ENCODE measurements around the gene ZNF575.

ZNF575 gene

DNA sequence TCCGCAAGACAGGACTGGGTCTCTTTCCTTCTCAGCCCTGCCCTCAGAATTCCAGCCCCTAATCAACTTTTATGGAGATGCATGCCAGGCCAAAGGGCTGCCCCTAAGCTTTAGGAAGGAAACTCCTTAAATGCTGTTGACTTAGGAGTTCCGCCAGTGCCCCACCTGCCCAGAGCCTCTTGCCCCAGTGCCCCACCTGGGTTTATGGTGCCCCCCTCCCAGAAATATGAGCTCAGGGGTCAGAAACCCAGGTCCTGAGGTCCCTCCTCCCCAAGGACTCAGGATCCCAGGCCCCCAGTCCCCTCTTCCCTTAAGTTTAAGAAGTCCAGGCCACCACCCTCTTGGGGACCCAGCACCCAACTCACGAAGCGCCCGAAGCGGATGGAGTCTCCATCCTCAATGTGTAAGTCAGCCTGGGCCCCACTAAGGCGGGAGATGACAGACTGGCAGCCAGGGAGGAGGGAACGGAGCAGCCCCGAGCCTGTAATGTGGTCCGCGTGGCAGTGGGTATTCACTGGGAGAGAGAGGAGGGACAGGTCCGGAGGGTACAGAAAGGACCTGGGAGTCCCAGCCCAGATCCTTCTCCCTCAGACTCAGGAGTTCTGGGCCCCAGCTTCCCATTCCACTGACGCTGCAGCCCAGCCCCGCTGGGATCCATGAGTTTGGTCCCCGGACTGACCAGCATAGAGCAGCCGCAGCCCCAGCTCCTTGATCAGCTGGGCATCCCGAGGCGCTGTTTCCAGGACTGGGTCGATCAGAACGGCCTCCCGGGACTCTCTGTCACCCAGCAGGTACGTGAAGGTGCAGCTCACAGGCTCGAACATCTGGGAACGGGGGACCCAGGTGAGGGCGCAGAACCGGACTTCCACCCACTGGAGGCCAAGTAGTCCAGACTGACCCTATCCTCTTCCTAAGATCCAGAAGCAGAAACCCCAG lies 6.9 kb upstream of the ZNF575 start:
- H3K4me1 Mint-ChIP-seq, result peaks cover 21% of the 10 kb centered on the region
- H3K4me3 Mint-ChIP-seq, result peak overlapping the region; percentile 96
- no peaks in the 10 kb centered on the region for H3K36me3 Mint-ChIP-seq
- H3K27ac Mint-ChIP-seq, result peak overlapping the region; percentile 83
- no peaks in the 10 kb centered on the region for H3K9me3 Mint-ChIP-seq
- H3K27me3 Mint-ChIP-seq, result no peaks in the 10 kb centered on the region

DNA sequence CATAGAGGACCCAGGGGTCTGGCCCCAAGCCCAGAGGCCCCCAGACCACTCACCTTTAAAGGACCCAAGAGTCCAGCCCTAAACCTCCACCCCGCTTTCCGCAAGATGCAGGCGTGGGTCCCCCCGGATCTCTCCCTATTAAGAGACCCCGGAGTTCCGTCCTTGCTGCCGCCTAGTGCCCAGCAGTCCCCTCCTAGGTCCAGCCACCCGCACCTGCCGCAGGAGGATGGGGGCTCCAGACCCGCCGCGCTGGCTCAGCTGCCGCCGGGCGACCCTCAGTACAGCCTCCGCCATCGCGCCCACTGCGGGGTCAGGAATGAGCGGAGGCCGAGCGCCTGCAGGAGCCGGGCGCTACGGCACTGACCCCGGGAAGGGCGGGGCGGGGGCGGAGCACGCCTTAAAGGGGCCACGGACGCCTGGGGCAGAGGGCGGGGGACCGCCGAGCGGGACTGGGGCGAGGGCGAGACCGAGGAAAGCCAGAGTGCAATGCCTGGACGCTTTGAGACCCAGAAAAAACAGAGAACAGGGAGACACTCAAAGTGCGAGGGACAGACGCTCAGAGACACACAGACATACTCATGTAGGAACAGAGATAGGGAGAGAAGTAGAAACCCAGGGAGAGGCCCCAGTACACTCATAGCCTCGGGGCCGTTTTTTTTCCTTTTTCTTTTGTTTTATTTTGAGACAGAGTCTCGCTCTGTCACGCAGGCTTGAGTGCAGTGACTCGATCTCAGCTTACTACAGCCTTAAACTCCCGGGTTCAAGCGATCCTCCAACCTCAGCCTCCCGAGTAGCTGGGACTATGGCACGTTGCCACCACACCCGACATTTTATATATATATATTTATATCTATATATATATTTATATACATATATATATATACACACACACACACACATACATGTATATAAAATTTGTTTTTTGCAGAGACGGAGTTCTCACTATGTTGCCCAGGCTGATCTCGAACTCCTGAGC lies 5.8 kb upstream of the ZNF575 start, which contains the start of gene ETHE1:
ETHE1 (minus strand) TSS at position 318 of the 976 bp plus-strand sequence; CDS start at position 294, 24 bp downstream.
- H3K27ac Mint-ChIP-seq, result peak within 1 kb of the TSS; percentile 95
- peaks cover 21% of the 10 kb centered on the region for H3K4me1 Mint-ChIP-seq
- H3K9me3 Mint-ChIP-seq, result no peaks in the 10 kb centered on the region
- no peaks in the 10 kb centered on the region for H3K36me3 Mint-ChIP-seq
- no peaks in the 10 kb centered on the region for H3K27me3 Mint-ChIP-seq
- peak within 1 kb of the TSS; percentile 96 for H3K4me3 Mint-ChIP-seq

DNA sequence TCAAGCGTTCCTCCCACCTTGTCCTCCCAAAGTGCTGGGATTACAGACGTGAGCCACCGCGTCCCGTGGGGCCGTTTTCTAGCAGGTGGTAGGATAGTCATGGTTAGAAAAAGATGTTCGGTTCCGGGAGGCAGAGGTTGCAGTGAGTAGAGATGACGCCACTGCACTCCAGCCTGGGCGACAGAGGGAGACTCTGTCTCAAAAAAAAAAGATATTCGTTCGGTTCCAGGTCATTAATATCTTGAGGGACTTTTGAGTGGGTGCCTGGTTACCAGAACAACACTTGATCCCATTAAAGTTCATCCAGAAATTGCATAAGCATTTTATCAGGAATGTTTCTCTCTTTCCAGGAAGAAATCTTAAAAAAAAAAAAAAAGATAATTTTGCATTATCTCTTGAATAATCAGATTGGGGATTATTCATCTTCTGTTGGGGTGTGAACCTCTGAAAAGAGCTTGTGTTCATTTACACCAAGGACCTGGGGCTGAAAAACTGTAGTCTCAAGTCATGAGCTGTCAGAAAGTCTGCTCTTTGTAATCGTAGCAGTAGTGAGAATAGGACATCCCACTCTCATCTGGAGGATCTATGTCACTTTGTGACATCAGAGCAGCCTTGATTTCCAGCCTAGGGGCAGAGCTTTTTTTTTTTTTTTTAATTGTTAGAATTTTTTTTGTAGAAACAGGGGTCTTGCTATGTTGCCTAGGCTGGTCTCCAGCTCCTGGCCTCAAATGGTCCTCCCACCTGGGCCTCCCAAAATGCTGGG lies 4.9 kb upstream of the ZNF575 start:
- H3K27me3 Mint-ChIP-seq, result no peaks in the 10 kb centered on the region
- H3K4me1 Mint-ChIP-seq, result peaks cover 26% of the 10 kb centered on the region
- peak overlapping the region; percentile 8 for H3K27ac Mint-ChIP-seq
- no peak overlapping the region for H3K4me3 Mint-ChIP-seq
- H3K36me3 Mint-ChIP-seq, result no peaks in the 10 kb centered on the region
- no peaks in the 10 kb centered on the region for H3K9me3 Mint-ChIP-seq

DNA sequence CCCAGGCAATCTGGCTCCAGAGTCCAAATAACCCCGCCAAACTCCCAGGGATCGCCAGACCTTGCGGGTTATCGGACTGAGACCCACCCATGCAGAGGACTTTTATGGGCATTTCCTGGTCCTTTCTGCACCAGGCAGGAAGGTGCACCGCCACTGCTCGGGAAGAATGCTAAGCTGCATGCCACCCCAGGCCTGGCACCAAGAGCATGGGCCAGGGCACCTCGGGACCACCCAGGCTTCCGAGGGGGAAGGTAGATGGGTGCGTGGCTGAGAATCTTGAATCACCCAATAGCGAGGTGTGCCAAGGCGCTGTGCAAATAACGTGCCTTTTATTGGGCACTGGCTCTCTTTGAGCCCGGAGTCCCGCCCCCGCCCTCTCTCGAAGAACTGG lies 422 bp upstream of the ZNF575 start:
- H3K4me3 Mint-ChIP-seq, result peak overlapping the region; percentile 92
- H3K9me3 Mint-ChIP-seq, result no peaks in the 10 kb centered on the region
- no peaks in the 10 kb centered on the region for H3K27me3 Mint-ChIP-seq
- H3K4me1 Mint-ChIP-seq, result peaks cover 25% of the 10 kb centered on the region
- peak overlapping the region; percentile 84 for H3K27ac Mint-ChIP-seq
- peaks cover 4% of the 10 kb centered on the region for H3K36me3 Mint-ChIP-seq

DNA sequence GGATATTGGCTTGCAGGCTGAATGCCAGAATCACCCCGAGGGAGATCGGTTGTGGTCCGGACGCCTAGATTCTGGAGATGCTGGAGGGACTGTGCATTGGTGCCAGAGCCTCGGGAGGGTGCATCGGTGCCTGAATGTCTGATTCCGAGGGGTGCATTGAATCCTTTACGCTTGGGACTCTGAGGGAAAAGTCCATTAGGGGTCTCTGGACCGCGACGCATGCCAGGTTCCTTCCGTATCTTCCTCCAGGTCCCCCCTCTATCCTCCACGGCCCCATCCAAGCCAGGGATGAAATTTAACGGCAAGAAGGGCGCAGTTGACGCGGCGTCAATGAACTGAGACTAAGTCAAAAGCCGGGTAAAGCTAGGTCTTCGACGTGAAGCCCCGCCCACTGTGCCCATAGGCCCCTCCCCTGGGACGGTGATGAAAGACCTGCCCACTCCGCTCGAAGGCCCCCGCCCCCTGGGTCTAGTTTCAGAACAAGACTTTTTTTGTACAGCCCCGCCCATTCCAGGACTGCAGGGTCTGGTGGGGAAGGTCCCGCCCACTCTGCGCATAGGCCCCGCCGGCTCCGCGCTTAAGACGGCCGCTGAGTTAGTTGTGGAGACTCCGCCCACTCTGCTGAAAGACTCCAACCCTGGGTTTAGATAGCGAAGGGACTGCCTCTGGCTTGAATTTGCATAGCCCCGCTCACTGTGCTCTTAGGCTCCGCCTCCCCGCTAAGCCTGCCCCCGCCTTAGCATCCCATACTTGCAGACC lies 737 bp downstream of the ZNF575 start:
- H3K27ac Mint-ChIP-seq, result peak overlapping the region; percentile 97
- H3K27me3 Mint-ChIP-seq, result no peaks in the 10 kb centered on the region
- peak overlapping the region; percentile 92 for H3K4me3 Mint-ChIP-seq
- H3K36me3 Mint-ChIP-seq, result peaks cover 10% of the 10 kb centered on the region
- peaks cover 25% of the 10 kb centered on the region for H3K4me1 Mint-ChIP-seq
- H3K9me3 Mint-ChIP-seq, result no peaks in the 10 kb centered on the region

DNA sequence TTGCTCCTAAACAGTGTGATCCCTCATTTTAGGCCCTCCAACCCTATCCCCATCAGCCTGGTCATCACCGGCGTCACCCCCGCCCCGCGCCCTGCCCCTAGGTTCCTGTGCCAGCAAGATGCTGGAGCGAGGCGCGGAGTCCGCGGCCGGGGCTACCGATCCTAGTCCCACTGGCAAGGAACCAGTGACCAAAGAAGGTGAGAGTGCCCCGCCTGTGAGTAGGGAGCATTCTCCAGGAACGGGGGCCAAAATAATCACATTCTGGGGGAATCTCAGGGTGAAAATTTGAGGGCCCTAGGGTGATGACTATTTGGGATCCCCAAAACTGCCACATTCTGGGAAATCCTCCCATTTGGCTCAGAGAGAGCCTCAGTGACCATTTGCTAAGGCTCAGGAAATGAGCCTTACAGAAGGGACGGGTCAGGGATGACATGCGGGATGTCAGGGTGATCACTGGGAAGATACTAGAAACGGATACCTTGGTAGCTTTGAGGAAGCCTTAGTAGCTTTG lies 1.4 kb downstream of the ZNF575 start:
- H3K27me3 Mint-ChIP-seq, result no peaks in the 10 kb centered on the region
- peaks cover 25% of the 10 kb centered on the region for H3K4me1 Mint-ChIP-seq
- H3K9me3 Mint-ChIP-seq, result peaks cover 4% of the 10 kb centered on the region
- H3K4me3 Mint-ChIP-seq, result peak overlapping the region; percentile 92
- H3K27ac Mint-ChIP-seq, result peak overlapping the region; percentile 97
- H3K36me3 Mint-ChIP-seq, result peaks cover 15% of the 10 kb centered on the region

DNA sequence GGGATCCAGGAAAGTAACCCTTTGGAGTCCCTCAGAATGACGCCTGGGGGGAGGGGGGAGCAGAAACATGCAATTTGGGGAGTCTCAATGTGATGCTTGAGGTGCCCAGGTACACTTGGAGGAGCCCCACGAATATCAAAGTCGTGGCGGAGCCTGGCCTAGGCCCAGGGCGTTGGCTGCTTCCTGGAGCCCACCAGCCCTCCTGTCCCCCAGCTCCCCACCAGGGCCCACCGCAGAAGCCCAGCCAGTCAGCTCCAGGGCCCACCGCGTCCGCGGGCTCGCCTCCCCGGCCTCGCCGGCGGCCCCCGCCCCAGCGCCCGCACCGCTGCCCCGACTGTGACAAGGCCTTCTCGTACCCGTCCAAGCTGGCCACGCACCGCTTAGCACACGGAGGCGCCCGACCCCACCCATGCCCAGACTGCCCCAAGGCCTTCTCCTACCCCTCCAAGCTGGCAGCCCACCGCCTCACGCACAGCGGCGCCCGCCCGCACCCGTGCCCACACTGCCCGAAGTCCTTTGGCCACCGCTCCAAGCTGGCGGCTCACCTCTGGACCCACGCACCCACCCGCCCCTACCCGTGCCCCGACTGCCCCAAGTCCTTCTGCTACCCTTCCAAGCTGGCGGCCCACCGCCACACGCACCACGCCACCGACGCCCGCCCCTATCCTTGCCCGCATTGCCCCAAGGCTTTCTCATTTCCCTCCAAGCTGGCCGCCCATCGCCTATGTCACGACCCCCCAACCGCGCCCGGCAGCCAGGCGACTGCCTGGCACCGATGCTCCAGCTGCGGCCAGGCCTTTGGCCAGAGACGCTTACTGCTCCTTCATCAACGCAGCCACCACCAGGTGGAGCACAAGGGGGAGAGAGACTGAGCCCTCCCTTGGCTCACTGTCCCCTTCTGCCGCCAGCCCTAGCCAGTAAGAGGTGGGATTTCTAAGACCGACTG lies 2.1 kb downstream of the ZNF575 start:
- H3K27ac Mint-ChIP-seq, result peak overlapping the region; percentile 51
- H3K9me3 Mint-ChIP-seq, result peaks cover 4% of the 10 kb centered on the region
- H3K36me3 Mint-ChIP-seq, result peaks cover 19% of the 10 kb centered on the region
- H3K27me3 Mint-ChIP-seq, result no peaks in the 10 kb centered on the region
- H3K4me1 Mint-ChIP-seq, result peaks cover 25% of the 10 kb centered on the region
- peak overlapping the region; percentile 58 for H3K4me3 Mint-ChIP-seq

DNA sequence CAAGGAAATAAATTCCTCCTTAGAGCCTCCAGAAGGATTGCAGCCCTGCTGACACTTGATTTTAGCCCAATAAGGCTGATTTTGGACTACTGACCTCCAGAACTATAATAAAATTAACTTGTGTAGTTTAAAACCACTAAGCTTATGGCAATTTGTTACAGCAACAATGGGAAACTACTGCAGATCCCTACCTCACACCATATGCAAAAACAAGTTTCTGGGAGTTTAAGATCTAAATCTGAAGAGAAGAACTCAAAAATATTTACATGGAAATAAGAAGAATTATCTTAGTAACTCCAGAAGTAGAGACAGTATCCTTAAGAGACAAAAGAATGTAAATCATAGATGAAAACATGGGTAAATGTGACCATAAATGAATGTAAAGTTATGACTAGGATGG lies 5.9 kb downstream of the ZNF575 start:
- Mint-ChIP-seq H3K4me3 (no peak overlapping the region), H3K27me3 (no peaks in the 10 kb centered on the region), H3K36me3 (peaks cover 28% of the 10 kb centered on the region), H3K4me1 (peaks cover 11% of the 10 kb centered on the region), H3K9me3 (peaks cover 4% of the 10 kb centered on the region), H3K27ac (no peak overlapping the region)

DNA sequence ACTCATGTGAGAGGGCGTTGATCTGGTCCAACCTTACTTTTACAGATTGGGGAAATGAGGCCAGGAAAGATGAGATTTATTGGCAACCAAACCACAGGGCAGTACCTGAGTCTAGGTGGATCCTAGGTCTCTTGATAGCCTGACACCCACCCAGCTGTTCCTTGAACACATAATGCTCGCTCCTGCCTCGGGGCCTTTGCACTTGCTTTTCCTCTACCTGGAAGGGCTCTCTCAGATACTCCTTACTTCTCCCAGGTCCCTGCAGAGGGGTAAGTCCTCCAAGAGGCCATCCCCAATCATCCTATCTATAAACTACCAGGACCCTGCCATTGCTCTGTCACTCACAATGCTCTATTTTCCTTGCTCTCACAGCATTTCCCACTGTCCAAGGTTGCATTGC lies 7.4 kb downstream of the ZNF575 start:
- H3K4me1 Mint-ChIP-seq, result peaks cover 6% of the 10 kb centered on the region
- no peaks in the 10 kb centered on the region for H3K27me3 Mint-ChIP-seq
- peaks cover 4% of the 10 kb centered on the region for H3K9me3 Mint-ChIP-seq
- H3K4me3 Mint-ChIP-seq, result no peak overlapping the region
- H3K36me3 Mint-ChIP-seq, result peaks cover 30% of the 10 kb centered on the region
- H3K27ac Mint-ChIP-seq, result no peak overlapping the region

DNA sequence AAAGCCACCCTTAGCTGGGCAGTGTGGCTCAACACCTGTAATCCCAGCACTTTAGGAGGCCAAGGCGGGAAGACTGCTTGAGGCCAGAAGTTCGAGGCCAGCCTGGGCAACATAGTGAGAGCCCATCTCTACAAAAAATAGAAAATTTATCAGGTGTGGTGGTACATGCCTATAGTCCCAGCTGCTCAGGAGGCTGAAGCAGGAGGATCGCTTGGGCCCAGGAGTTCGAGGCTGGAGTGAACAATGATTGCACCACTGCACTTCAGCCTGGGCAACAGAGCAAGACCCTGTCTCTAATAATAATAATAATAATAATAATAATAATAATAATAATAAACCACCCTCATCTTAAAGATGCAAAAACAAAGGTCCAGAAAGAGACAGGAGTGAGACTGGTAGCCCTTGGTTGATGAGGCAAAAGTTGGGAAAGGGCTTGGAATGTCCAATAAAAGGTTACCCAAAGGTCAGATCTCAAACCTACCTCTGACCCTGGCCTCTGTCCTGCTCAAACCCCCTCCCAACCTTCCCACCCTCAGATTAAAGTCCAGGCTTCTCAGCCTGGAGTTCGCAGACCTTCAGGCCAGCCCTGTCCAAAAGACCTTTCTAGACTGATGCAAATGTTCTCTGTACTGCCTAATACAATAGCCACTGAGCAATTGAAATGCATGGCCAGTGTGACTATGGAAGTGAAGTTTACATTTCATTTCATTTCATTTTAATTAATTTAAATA lies 9.1 kb downstream of the ZNF575 start:
- Mint-ChIP-seq H3K4me1 (no peaks in the 10 kb centered on the region), H3K9me3 (peaks cover 4% of the 10 kb centered on the region), H3K27me3 (no peaks in the 10 kb centered on the region), H3K36me3 (peaks cover 30% of the 10 kb centered on the region), H3K4me3 (no peak overlapping the region), H3K27ac (no peak overlapping the region)

DNA sequence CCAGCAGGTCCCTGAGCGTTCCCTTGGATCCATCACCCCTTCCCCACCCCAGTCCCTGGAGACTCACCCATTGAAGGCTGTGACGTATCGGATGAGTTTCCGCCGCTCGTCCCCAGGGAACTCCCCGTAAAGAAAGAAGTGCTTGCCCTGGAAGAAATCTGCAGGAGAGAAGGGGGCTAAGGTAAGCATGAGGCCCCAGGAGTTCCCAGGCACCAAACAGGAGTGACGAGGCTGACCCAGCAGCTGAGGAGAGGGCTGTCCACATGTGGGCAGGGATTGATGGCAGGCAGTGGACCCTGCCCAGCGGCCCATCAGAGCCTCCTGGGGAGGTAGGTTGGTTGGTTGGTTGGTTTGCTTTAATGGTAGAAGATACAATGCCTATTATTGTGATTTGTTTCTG lies 11.1 kb downstream of the ZNF575 start:
- Mint-ChIP-seq H3K4me3 (no peak overlapping the region), H3K27ac (no peak overlapping the region), H3K36me3 (peaks cover 19% of the 10 kb centered on the region), H3K27me3 (no peaks in the 10 kb centered on the region), H3K4me1 (no peaks in the 10 kb centered on the region), H3K9me3 (peaks cover 3% of the 10 kb centered on the region)

DNA sequence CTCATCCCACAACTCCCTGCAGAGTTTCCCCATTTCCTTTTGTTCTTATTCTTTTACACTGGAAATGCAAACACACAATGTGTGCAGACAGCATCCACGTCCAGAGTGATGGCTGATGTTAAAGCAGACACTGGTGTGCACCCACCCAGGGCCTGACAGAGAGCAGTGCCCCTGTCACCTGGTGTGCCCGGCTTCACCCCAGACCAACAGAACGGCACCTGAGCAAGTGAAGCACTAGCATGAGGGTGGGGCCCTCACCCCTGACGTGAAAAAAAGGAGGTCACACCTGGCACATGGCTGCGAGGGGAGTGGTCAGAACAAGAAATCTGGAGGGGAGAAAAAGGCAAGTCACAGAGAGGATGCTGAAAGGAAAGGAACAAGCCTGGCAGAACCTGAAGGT lies 12.3 kb downstream of the ZNF575 start:
- no peaks in the 10 kb centered on the region for H3K9me3 Mint-ChIP-seq
- no peak overlapping the region for H3K27ac Mint-ChIP-seq
- H3K4me1 Mint-ChIP-seq, result no peaks in the 10 kb centered on the region
- no peaks in the 10 kb centered on the region for H3K27me3 Mint-ChIP-seq
- peaks cover 11% of the 10 kb centered on the region for H3K36me3 Mint-ChIP-seq
- no peak overlapping the region for H3K4me3 Mint-ChIP-seq

DNA sequence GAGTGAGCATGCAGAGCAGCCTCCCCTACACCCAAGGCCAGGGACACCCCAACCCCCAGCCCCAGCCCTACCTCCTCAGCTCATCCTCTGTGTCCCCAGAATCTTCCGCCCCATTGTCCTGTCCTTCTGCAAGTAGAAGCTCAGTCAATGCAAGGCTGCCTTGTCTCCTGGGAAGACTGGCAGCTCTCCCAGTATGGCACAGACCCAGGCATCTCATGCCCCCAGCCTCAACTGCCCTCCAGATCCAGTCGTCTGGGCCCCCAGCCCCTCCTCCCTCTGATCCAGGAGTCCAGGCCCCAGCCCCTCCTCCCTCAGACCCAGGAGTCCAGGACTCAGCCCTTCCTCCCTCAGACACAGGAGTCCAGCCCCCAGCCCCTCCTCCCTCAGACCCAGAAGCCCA lies 13.0 kb downstream of the ZNF575 start:
- Mint-ChIP-seq H3K36me3 (peaks cover 13% of the 10 kb centered on the region), H3K27ac (no peak overlapping the region), H3K9me3 (no peaks in the 10 kb centered on the region), H3K4me1 (no peaks in the 10 kb centered on the region), H3K4me3 (no peak overlapping the region), H3K27me3 (no peaks in the 10 kb centered on the region)

Data from activated naive CD4-positive, alpha-beta T cell treated with anti-CD3 and anti-CD28 coated beads, Interleukin-2, amount 50 U/mL, for 24 hours (primary cell).